ENCODE measurements around the gene MPIG6B. TPM values are rescaled to one million over a fixed set of nuclear protein-coding genes. Genes with fewer than 3 reads are reported as not detected.
"Not testable (repeated sequence)": the region's sequence is repeated elsewhere in the genome, so short reads cannot be mapped to it uniquely, and the experiment has no call there.

MPIG6B gene
- total RNA-seq, 1 donor from 2014 or later, result 0.19 TPM

GRCh38 chr6:31708224-31708623 lies 14.9 kb upstream of the MPIG6B start:
- no peak for DNase-seq
- Histone ChIP-seq H3K4me3 (no peak overlapping the region), H3K27ac (replicated peaks) (no peak overlapping the region), H3K27me3 (ENCODE audit: low read depth) (peaks cover 9% of the 10 kb centered on the region), H3K36me3 (no peaks in the 10 kb centered on the region), H3K9me3 (replicated peaks) (no peaks in the 10 kb centered on the region), H3K4me1 (peaks cover 6% of the 10 kb centered on the region)
- intact Hi-C loops (cut with micrococcal nuclease), result no loop called here
- TF ChIP-seq, protein P1, sequence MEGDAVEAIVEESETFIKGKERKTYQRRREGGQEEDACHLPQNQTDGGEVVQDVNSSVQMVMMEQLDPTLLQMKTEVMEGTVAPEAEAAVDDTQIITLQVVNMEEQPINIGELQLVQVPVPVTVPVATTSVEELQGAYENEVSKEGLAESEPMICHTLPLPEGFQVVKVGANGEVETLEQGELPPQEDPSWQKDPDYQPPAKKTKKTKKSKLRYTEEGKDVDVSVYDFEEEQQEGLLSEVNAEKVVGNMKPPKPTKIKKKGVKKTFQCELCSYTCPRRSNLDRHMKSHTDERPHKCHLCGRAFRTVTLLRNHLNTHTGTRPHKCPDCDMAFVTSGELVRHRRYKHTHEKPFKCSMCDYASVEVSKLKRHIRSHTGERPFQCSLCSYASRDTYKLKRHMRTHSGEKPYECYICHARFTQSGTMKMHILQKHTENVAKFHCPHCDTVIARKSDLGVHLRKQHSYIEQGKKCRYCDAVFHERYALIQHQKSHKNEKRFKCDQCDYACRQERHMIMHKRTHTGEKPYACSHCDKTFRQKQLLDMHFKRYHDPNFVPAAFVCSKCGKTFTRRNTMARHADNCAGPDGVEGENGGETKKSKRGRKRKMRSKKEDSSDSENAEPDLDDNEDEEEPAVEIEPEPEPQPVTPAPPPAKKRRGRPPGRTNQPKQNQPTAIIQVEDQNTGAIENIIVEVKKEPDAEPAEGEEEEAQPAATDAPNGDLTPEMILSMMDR (IDR thresholded peaks at IDR 0.05; ENCODE audit: borderline replicate concordance), result no peak

DNA sequence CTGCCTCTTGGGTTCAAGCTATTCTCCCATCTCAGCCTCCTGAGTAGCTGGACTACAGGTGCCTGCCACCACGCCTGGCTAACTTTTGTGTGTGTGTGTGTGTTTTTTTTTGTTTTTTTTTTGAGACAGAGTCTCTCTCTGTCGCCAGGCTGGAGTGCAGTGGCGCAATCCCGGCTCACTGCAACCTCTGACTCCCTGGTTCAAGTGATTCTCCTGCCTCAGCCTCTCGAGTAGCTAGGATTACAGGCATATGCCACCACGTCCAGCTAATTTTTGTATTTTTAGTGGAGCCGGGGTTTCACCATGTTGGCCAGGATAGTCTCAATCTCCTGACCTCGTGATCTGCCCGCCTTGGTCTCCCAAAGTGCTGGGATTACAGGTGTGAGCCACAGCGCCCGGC lies 14.0 kb upstream of the MPIG6B start:
- intact Hi-C loops (cut with micrococcal nuclease); H3K9me3 ChIP-seq (replicated peaks); H3K4me3 ChIP-seq; H3K27me3 ChIP-seq (ENCODE audit: low read depth); DNase-seq; H3K27ac ChIP-seq (replicated peaks); H3K4me1 ChIP-seq; H3K36me3 ChIP-seq: not testable (repeated sequence)

DNA sequence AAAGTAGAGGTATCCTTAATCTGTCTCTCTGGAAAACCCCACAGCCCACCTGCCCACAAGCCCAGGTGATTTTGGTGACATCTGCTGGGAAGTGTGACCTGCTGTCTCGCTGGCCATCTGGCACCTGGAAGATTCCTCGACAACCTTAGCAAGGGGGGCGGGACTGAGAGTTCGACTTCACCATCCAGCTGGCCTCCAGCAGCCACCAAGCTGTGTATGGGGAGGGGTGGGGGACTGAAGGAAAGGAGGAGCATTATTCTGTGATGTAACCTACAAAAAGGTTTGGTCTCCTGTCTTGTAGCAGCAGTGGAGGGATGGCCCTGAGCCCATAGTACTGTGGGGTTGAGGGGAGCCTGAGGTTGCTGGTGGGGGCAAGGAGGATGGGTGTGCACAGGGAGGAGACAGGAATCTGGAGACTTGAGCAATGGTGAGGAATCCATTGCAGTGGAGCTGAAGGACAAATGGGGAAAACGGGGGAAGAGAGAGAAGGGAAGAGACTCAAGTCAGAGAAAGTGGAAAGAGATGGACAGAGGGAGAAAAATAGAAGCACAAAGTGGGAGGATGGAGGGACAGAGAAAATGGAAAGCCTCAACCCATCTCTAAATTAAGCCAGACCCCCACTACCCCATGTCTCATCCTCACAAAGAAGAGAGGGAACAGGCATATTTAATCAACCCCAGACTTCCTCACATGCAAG lies 12.5 kb upstream of the MPIG6B start:
- Histone ChIP-seq H3K4me3 (no peak overlapping the region), H3K4me1 (no peaks in the 10 kb centered on the region), H3K27ac (replicated peaks) (no peak overlapping the region), H3K9me3 (replicated peaks) (no peaks in the 10 kb centered on the region), H3K36me3 (no peaks in the 10 kb centered on the region), H3K27me3 (ENCODE audit: low read depth) (peaks cover 9% of the 10 kb centered on the region)
- intact Hi-C loops (cut with micrococcal nuclease), result no loop called here
- TF ChIP-seq, protein P1 (IDR thresholded peaks at IDR 0.05; ENCODE audit: borderline replicate concordance), result no peak
- DNase-seq, result no peak

DNA sequence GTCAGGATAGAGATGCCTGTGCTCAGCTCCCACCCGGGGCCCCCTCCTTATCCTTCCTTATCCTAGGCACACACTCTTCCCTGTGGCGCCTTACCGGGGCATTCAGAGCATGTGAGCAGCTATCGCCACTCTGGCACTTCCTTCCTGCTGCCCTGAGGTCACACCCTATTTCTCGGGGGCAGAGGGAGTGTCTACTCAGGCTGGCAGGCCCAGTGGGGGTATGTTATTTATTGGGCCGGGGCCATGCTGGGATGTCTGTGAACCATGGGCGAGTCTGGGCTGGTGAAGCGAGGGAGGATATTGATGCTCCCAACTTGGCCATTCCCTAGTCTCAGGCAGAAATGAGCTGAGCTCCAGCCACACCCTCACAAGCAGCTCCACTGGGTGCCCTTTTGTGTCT lies 11.9 kb upstream of the MPIG6B start:
- no peaks in the 10 kb centered on the region for H3K4me1 ChIP-seq
- H3K9me3 ChIP-seq (replicated peaks), result no peaks in the 10 kb centered on the region
- H3K36me3 ChIP-seq, result no peaks in the 10 kb centered on the region
- peaks cover 9% of the 10 kb centered on the region for H3K27me3 ChIP-seq (ENCODE audit: low read depth)
- no peak for DNase-seq
- H3K27ac ChIP-seq (replicated peaks), result no peak overlapping the region
- H3K4me3 ChIP-seq, result no peak overlapping the region
- intact Hi-C loops (cut with micrococcal nuclease), result no loop called here
- TF ChIP-seq, protein P1 (IDR thresholded peaks at IDR 0.05; ENCODE audit: borderline replicate concordance), result no peak

- Histone ChIP-seq H3K4me1 (no peaks in the 10 kb centered on the region), H3K4me3 (no peak overlapping the region), H3K36me3 (no peaks in the 10 kb centered on the region), H3K9me3 (replicated peaks) (no peaks in the 10 kb centered on the region), H3K27me3 (ENCODE audit: low read depth) (peaks cover 9% of the 10 kb centered on the region), H3K27ac (replicated peaks) (no peak overlapping the region)
- TF ChIP-seq, protein P1 (IDR thresholded peaks at IDR 0.05; ENCODE audit: borderline replicate concordance), result peak; percentile 36
- no peak for DNase-seq
- intact Hi-C loops (cut with micrococcal nuclease), result no loop called here
Measured at GRCh38 chr6:31712296-31712695, 10.9 kb upstream of the MPIG6B start.

DNA sequence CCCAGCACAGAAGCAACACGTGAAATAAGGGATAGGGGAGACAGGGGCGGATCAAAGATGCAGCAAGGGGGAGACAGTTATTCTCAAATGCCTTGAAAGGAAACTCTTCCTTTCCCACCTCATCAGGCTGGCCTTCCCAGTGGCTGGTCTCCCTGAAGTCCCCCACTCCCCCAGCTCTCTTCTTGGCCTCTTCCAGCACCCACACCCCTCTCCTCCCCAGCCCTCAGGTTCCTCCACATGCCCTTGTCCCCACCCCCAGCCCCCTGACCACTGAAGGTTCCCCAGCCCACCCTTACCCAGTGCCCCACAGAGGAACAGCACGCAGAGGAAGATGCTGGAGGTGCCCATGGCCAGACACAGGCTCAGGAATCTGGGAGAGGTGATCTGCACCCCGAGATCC lies 9.7 kb upstream of the MPIG6B start:
- Histone ChIP-seq H3K27me3 (ENCODE audit: low read depth) (peaks cover 9% of the 10 kb centered on the region), H3K27ac (replicated peaks) (no peak overlapping the region), H3K36me3 (no peaks in the 10 kb centered on the region), H3K9me3 (replicated peaks) (no peaks in the 10 kb centered on the region), H3K4me3 (no peak overlapping the region), H3K4me1 (no peaks in the 10 kb centered on the region)
- intact Hi-C loops (cut with micrococcal nuclease), result no loop called here
- TF ChIP-seq, protein P1 (IDR thresholded peaks at IDR 0.05; ENCODE audit: borderline replicate concordance), result no peak
- no peak for DNase-seq

Measured in left ventricle myocardium inferior (tissue), 1 donor.